H9 (cell line): ENCODE data around the gene LYPD6. TPM values are rescaled to one million over a fixed set of nuclear protein-coding genes. Genes with fewer than 3 reads are reported as not detected.

ENCODE experiments used
- DNase-seq: peaks from one replicate; pipeline ENCODE4 v3.0.0-alpha.2; 2017
- H2AFZ ChIP-seq: one replicate; pipeline ENCODE4 v1.6.1; 2013; ENCODE audit warnings: mild to moderate bottlenecking, low read length, control low read depth, moderate library complexity
- H2AK5ac ChIP-seq: 2 replicates; pipeline ENCODE4 v1.6.1; 2013; ENCODE audit warnings: low read length, control low read depth, mixed read lengths; ENCODE audit not compliant: insufficient read length
- H2BK120ac ChIP-seq: one replicate; pipeline ENCODE4 v1.6.1; 2013; ENCODE audit warnings: low read depth, mild to moderate bottlenecking, low read length, control low read depth, inconsistent platforms; ENCODE audit not compliant: poor library complexity, severe bottlenecking
- H2BK12ac ChIP-seq: 2 replicates; pipeline ENCODE4 v1.6.1; 2013; ENCODE audit warnings: low read length, control low read depth, mixed read lengths, low read depth; ENCODE audit not compliant: insufficient read length
- H2BK15ac ChIP-seq: 2 replicates; pipeline ENCODE4 v1.6.1; 2013; ENCODE audit warnings: low read depth, low read length, control low read depth
- H2BK20ac ChIP-seq: one replicate; pipeline ENCODE4 v1.6.1; 2013; ENCODE audit warnings: low read depth, mild to moderate bottlenecking, low read length, control low read depth, inconsistent platforms; ENCODE audit not compliant: poor library complexity, severe bottlenecking
- H2BK5ac ChIP-seq: 2 replicates; pipeline ENCODE4 v1.6.1; 2013; ENCODE audit warnings: low read length, control low read depth, mixed read lengths; ENCODE audit not compliant: insufficient read length
- H3K14ac ChIP-seq: 2 replicates; pipeline ENCODE4 v1.6.1; 2013; ENCODE audit warnings: low read length, control low read depth; ENCODE audit not compliant: insufficient read depth
- H3K18ac ChIP-seq: 2 replicates; pipeline ENCODE4 v1.6.1; 2013; ENCODE audit warnings: low read depth, mild to moderate bottlenecking, mixed read lengths, low read length, control low read depth; ENCODE audit not compliant: insufficient read length
- H3K23ac ChIP-seq: 2 replicates; pipeline ENCODE4 v1.6.1; 2013; ENCODE audit warnings: low read length, control low read depth, mixed read lengths, low read depth; ENCODE audit not compliant: insufficient read length
- H3K23me2 ChIP-seq: 2 replicates; pipeline ENCODE4 v1.6.1; 2013; ENCODE audit warnings: low read depth, mild to moderate bottlenecking, mixed read lengths, low read length, control low read depth; ENCODE audit not compliant: insufficient read length, poor library complexity, severe bottlenecking
- H3K27ac ChIP-seq: 2 replicates; pipeline ENCODE4 v1.5.1; 2013; ENCODE audit warnings: low read length, control low read depth, mixed read lengths, low read depth; ENCODE audit not compliant: insufficient read length
- H3K27me3 ChIP-seq: 2 replicates; pipeline ENCODE4 v1.6.1; 2013; ENCODE audit warnings: low read length, control low read depth, inconsistent platforms; ENCODE audit not compliant: insufficient read depth
- H3K4ac ChIP-seq: 2 replicates; pipeline ENCODE4 v1.6.1; 2013; ENCODE audit warnings: low read depth, mild to moderate bottlenecking, control low read depth, inconsistent platforms, low read length, moderate library complexity
- H3K4me1 ChIP-seq: 2 replicates; pipeline ENCODE4 v1.6.1; 2013; ENCODE audit warnings: low read length, control low read depth, inconsistent platforms; ENCODE audit not compliant: insufficient read depth
- H3K4me2 ChIP-seq: 2 replicates; pipeline ENCODE4 v1.6.1; 2013; ENCODE audit warnings: low read length, control low read depth, mixed read lengths; ENCODE audit not compliant: insufficient read length, insufficient read depth
- H3K56ac ChIP-seq: 2 replicates; pipeline ENCODE4 v1.6.1; 2013; ENCODE audit warnings: low read depth, mild to moderate bottlenecking, mixed read lengths, low read length, control low read depth; ENCODE audit not compliant: insufficient read length
- H3K79me1 ChIP-seq: 2 replicates; pipeline ENCODE4 v1.6.1; 2013; ENCODE audit warnings: low read depth, mild to moderate bottlenecking, moderate library complexity, low read length, control low read depth, inconsistent platforms; ENCODE audit not compliant: insufficient read depth, poor library complexity, severe bottlenecking
- H3K79me2 ChIP-seq: 2 replicates; pipeline ENCODE4 v1.6.1; 2013; ENCODE audit warnings: low read length, control low read depth, inconsistent platforms; ENCODE audit not compliant: insufficient read depth
- H3K9ac ChIP-seq: 2 replicates; pipeline ENCODE4 v1.6.1; 2013; ENCODE audit warnings: low read length, control low read depth, mixed read lengths; ENCODE audit not compliant: insufficient read length; ENCODE audit errors: extremely low read depth
- H3K9me3 ChIP-seq: one replicate; pipeline ENCODE4 v1.6.1; 2013; ENCODE audit warnings: low read depth, low read length, inconsistent platforms; ENCODE audit not compliant: control insufficient read depth
- H3T11ph ChIP-seq: one replicate; pipeline ENCODE4 v1.6.1; 2013; ENCODE audit warnings: mild to moderate bottlenecking, low read length, control low read depth, inconsistent platforms
- H4K20me1 ChIP-seq: one replicate; pipeline ENCODE4 v1.6.1; 2013; ENCODE audit not compliant: control insufficient read depth, insufficient read length, insufficient read depth
- H4K5ac ChIP-seq: 2 replicates; pipeline ENCODE4 v1.6.1; 2013; ENCODE audit warnings: low read depth, mild to moderate bottlenecking, mixed read lengths, low read length, control low read depth; ENCODE audit not compliant: insufficient read length
- H4K8ac ChIP-seq: replicated peaks from 2 replicates; pipeline ENCODE4 v1.6.1; 2013; ENCODE audit warnings: low read length, control low read depth, mixed read lengths, low read depth; ENCODE audit not compliant: insufficient read length
- H4K91ac ChIP-seq: 2 replicates; pipeline ENCODE4 v1.6.1; 2013; ENCODE audit warnings: low read depth, mild to moderate bottlenecking, moderate library complexity, mixed read lengths, low read length, control low read depth; ENCODE audit not compliant: insufficient read length
- H3K27ac Mint-ChIP-seq, 3 experiments: 2 replicates in 2 of 3; 3 replicates in 1 of 3; pipeline ENCODE4 v1.8.0; 2020 to 2021; ENCODE audit warnings: mixed read lengths in 3 of 3, mild to moderate bottlenecking in 1 of 3, moderate library complexity in 1 of 3
- H3K27me3 Mint-ChIP-seq: 2 replicates; pipeline ENCODE4 v1.8.0; 2021; ENCODE audit warnings: low read depth, mild to moderate bottlenecking, moderate library complexity, mixed read lengths
- H3K36me3 Mint-ChIP-seq, 3 experiments: 2 replicates in 2 of 3; 3 replicates in 1 of 3; pipeline ENCODE4 v1.8.0; 2020 to 2021; ENCODE audit warnings: low read depth in 3 of 3, mixed read lengths in 3 of 3; ENCODE audit not compliant: insufficient read depth in 1 of 3
- H3K4me1 Mint-ChIP-seq, 2 experiments: 2 replicates each; pipeline ENCODE4 v1.8.0; 2020; ENCODE audit warnings: mixed read lengths in 2 of 2
- H3K4me3 Mint-ChIP-seq, 2 experiments: 2 replicates in 1 of 2; 3 replicates in 1 of 2; pipeline ENCODE4 v1.8.0; 2020 to 2021; ENCODE audit warnings: mild to moderate bottlenecking in 2 of 2, mixed read lengths in 2 of 2, moderate library complexity in 1 of 2
- H3K9me3 Mint-ChIP-seq, 2 experiments: 2 replicates in 1 of 2; 3 replicates in 1 of 2; pipeline ENCODE4 v1.8.0; 2020; ENCODE audit warnings: mild to moderate bottlenecking in 2 of 2, mixed read lengths in 2 of 2, moderate library complexity in 1 of 2
- WGBS: extraction: QIAGEN DNeasy Blood & Tissue Kit; methylation state at CpG from one replicate; pipeline ENCODE4 v1.1.7; 2013; ENCODE audit warnings: missing lambda C conversion rate, low lambda C conversion rate, mixed read lengths; ENCODE audit not compliant: insufficient read length; ENCODE audit errors: extremely low coverage; 5-methylcytosine and 5-hydroxymethylcytosine counted together
- total RNA-seq: library from RNA; stranded (reverse); gene quantifications from 2 replicates; pipeline ENCODE4 v1.2.1, GENCODE V29; 2021
- TF ChIP-seq, protein P1 (sequence below): fragments of 200-600 bp; sonication (generic); conservative IDR thresholded peaks from 3 replicates; pipeline ENCODE4 v1.8.0; 2021; ENCODE audit warnings: antibody characterized with exemption, mild to moderate bottlenecking

Gene LYPD6
- total RNA-seq, 1 experiment from 2014 or later = 3.0 TPM

GRCh38 chr2:149380205-149380604 is 49.8 kb downstream of the LYPD6 start:
- no peak overlapping the region for H4K8ac ChIP-seq
- no peak overlapping the region for H3K4me2 ChIP-seq
- TF ChIP-seq, protein P1, sequence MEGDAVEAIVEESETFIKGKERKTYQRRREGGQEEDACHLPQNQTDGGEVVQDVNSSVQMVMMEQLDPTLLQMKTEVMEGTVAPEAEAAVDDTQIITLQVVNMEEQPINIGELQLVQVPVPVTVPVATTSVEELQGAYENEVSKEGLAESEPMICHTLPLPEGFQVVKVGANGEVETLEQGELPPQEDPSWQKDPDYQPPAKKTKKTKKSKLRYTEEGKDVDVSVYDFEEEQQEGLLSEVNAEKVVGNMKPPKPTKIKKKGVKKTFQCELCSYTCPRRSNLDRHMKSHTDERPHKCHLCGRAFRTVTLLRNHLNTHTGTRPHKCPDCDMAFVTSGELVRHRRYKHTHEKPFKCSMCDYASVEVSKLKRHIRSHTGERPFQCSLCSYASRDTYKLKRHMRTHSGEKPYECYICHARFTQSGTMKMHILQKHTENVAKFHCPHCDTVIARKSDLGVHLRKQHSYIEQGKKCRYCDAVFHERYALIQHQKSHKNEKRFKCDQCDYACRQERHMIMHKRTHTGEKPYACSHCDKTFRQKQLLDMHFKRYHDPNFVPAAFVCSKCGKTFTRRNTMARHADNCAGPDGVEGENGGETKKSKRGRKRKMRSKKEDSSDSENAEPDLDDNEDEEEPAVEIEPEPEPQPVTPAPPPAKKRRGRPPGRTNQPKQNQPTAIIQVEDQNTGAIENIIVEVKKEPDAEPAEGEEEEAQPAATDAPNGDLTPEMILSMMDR = no peak
- H3K4ac ChIP-seq = no peak overlapping the region
- no peak overlapping the region for H2BK5ac ChIP-seq
- no peaks in the 10 kb centered on the region for H4K20me1 ChIP-seq
- no peak overlapping the region for H4K91ac ChIP-seq
- no peaks in the 10 kb centered on the region for H3K79me2 ChIP-seq
- H2AK5ac ChIP-seq = no peak overlapping the region
- no peak overlapping the region for H3K9ac ChIP-seq
- no peak overlapping the region for H2BK15ac ChIP-seq
- H3K4me1 ChIP-seq = peaks cover under 1% of the 10 kb centered on the region; the same call in 1 of the 2 replicates
- Mint-ChIP-seq H3K36me3 (no peaks in the 10 kb centered on the region), H3K27ac (no peak overlapping the region), H3K27me3 (no peaks in the 10 kb centered on the region), H3K4me1 (peaks cover 11 to 14% of the 10 kb centered on the region in 2 experiments), H3K9me3 (no peaks in the 10 kb centered on the region), H3K4me3 (no peak overlapping the region)
- H3K79me1 ChIP-seq = no peaks in the 10 kb centered on the region
- no peaks in the 10 kb centered on the region for H3K23me2 ChIP-seq
- H3K27me3 ChIP-seq = no peaks in the 10 kb centered on the region
- no peak overlapping the region for H3K23ac ChIP-seq
- H3K9me3 ChIP-seq = no peaks in the 10 kb centered on the region
- no CpG with 5 or more reads among the region's 4 CpGs for WGBS
- no peak overlapping the region for H2BK20ac ChIP-seq
- H3K14ac ChIP-seq = no peak overlapping the region
- no peak overlapping the region for H2AFZ ChIP-seq
- H3K18ac ChIP-seq = no peak overlapping the region
- no peak overlapping the region for H2BK12ac ChIP-seq
- no peak overlapping the region for H4K5ac ChIP-seq
- H2BK120ac ChIP-seq = no peak overlapping the region
- no peak overlapping the region for H3K27ac ChIP-seq
- H3K56ac ChIP-seq = no peak overlapping the region
- H3T11ph ChIP-seq = no peak overlapping the region
- DNase-seq = no peak
